Mesothelial cell of epicardium (in vitro differentiated cells): ENCODE data around the gene POLR3A. TPM values are rescaled to one million over a fixed set of nuclear protein-coding genes. Genes with fewer than 3 reads are reported as not detected.

Experiments
- DNase-seq, 2 experiments: peaks; one replicate each; pipeline ENCODE4 v3.0.0; 2021; ENCODE audit warnings: low spot score in 2 of 2; ENCODE audit not compliant: unreplicated experiment in 2 of 2
- H3K27ac Mint-ChIP-seq: 2 replicates; pipeline ENCODE4 v1.8.0; 2021; ENCODE audit warnings: mixed read lengths
- H3K27me3 Mint-ChIP-seq: 2 replicates; pipeline ENCODE4 v1.8.0; 2021; ENCODE audit warnings: low read depth, mixed read lengths
- H3K36me3 Mint-ChIP-seq: 2 replicates; pipeline ENCODE4 v1.8.0; 2021; ENCODE audit warnings: mixed read lengths
- H3K4me1 Mint-ChIP-seq: 2 replicates; pipeline ENCODE4 v1.8.0; 2021; ENCODE audit warnings: mixed read lengths
- H3K4me3 Mint-ChIP-seq: 2 replicates; pipeline ENCODE4 v1.8.0; 2021; ENCODE audit warnings: mild to moderate bottlenecking, moderate library complexity, mixed read lengths
- H3K9me3 Mint-ChIP-seq: 2 replicates; pipeline ENCODE4 v1.8.0; 2021; ENCODE audit warnings: mixed read lengths
- CTCF ChIP-seq: fragments of 200-600 bp; sonication (generic); IDR thresholded peaks from one replicate; pipeline ENCODE4 v1.5.0; 2021; ENCODE audit warnings: antibody characterized with exemption; ENCODE audit not compliant: unreplicated experiment
- total RNA-seq: library from RNA; stranded (reverse); gene quantifications from 3 replicates; pipeline ENCODE4 v1.2.1, GENCODE V29; 2021

POLR3A gene
- total RNA-seq, 1 donor from 2014 or later = 23.9 TPM

GRCh38 chr10:77932016-77932715 lies 97.1 kb downstream of the POLR3A start:
- peak overlapping the region; percentile 0 for H3K27ac Mint-ChIP-seq
- no peaks in the 10 kb centered on the region for H3K9me3 Mint-ChIP-seq
- peaks cover 28% of the 10 kb centered on the region for H3K4me1 Mint-ChIP-seq
- H3K36me3 Mint-ChIP-seq = no peaks in the 10 kb centered on the region
- H3K4me3 Mint-ChIP-seq = no peak overlapping the region
- no peak for TF ChIP-seq CTCF
- no peak for DNase-seq
- no peaks in the 10 kb centered on the region for H3K27me3 Mint-ChIP-seq

DNA sequence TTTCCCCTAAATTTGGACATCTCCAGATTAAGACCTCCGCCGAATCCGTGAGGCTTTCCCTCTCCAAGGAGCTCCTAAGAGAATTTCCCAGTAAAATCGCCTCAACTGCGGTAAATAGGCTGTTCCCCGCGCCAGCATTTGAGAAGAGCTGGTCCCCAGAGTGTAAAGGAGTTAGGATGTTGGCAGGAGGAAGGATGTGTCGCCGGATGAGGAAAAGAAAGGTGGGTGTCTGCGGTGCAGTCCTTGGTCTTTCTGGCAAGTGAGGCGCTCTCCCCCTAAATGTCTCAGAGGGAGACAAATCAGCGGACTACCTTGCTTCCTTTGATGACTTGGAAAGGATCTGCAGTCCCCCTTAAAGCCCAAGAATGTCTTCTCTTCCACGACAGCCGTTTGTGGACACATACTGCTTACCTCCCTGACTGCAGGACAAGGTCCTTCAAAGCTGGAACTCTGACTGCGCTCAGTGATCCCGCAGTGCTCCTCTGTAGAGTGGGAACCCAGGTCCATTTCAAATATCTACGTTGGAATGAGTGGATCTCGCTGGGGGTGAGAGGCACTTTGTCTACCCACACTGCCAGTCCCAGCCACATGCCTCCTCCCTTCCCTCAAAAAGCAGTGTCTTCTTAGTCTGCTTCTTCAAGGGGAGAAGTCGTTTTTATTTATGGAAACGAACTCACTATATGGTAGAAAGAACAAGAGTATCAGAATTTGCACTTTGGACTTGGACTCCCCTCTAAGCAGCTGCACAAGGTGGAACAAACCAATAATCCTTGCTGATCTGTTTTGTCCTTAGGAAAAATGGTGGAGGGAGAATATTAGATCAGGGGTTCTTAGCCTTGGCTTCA lies 101.7 kb downstream of the POLR3A start:
- H3K4me3 Mint-ChIP-seq = peak overlapping the region; percentile 76
- DNase-seq = no peak
- peaks cover 25% of the 10 kb centered on the region for H3K4me1 Mint-ChIP-seq
- H3K36me3 Mint-ChIP-seq = no peaks in the 10 kb centered on the region
- H3K27ac Mint-ChIP-seq = peak overlapping the region; percentile 85
- no peaks in the 10 kb centered on the region for H3K9me3 Mint-ChIP-seq
- H3K27me3 Mint-ChIP-seq = no peaks in the 10 kb centered on the region
- TF ChIP-seq CTCF = no peak

DNA sequence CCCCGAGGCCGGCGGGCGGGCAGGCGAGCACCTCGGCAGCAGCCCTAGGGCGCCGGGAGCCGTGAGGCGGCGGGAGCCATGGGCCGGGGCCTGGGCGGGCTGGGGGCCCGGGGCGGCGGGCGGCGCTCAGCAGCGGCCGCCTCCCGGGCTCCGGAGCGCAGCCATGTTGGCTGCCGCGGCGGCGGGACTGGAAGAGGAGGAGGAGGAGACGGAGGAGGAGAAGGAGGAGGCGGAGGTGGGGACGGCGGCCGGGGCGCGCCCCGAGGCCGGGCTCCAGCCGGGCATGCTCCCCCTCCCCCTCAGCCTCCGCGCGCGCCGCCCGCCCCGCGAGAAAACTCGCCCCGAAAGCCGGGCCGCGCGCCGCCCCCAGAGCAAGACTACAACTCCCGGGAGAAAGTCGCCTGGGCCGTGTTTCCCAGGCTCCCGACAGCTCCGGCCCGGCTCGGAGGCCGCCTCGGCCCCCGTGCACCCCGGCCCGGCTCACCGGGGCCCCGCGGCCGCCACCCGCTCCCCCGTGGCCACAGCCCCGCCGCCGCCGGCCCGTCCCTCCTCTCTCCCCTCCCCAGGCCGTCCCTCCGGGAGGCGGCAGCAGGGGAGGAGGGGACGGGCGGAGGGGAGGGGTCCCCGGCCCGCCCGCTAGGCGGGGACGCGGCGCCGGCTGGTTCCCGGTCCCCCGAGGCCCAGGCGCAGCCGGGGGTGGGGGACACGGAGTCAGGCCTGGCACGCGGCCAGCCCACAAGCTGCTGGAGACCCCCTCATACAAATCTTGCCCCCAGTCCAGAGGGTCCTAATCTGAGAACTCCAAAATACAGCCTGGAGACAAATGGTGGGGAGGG lies 102.5 kb downstream of the POLR3A start, which contains the start of gene DLG5:
Gene DLG5, minus strand, starts transcription at position 190 of the 836 bp plus-strand sequence. CDS start 235 bp downstream, outside the sequence.
- no peaks in the 10 kb centered on the region for H3K9me3 Mint-ChIP-seq
- H3K27ac Mint-ChIP-seq = peak within 1 kb of the TSS; percentile 85
- peaks cover 18% of the 10 kb centered on the region for H3K4me1 Mint-ChIP-seq
- TF ChIP-seq CTCF = no peak
- peak; percentile 36 to 70 for DNase-seq
- H3K36me3 Mint-ChIP-seq = no peaks in the 10 kb centered on the region
- peak within 1 kb of the TSS; percentile 81 for H3K4me3 Mint-ChIP-seq
- H3K27me3 Mint-ChIP-seq = no peaks in the 10 kb centered on the region

GRCh38 chr10:77925795-77926565 lies 103.3 kb downstream of the POLR3A start:
- TF ChIP-seq CTCF = no peak
- Mint-ChIP-seq H3K4me3 (peak overlapping the region; percentile 81), H3K27me3 (no peaks in the 10 kb centered on the region), H3K27ac (peak overlapping the region; percentile 70), H3K36me3 (no peaks in the 10 kb centered on the region), H3K9me3 (no peaks in the 10 kb centered on the region), H3K4me1 (peaks cover 18% of the 10 kb centered on the region)
- peak; percentile 33 to 69 for DNase-seq

- Mint-ChIP-seq H3K27ac (peak overlapping the region; percentile 70), H3K27me3 (no peaks in the 10 kb centered on the region), H3K4me1 (peaks cover 24% of the 10 kb centered on the region), H3K36me3 (no peaks in the 10 kb centered on the region), H3K9me3 (no peaks in the 10 kb centered on the region), H3K4me3 (peak overlapping the region; percentile 81)
- TF ChIP-seq CTCF = no peak
- DNase-seq = no peak
Observed at GRCh38 chr10:77925410-77925794, 103.9 kb downstream of the POLR3A start.
